SU-DHL-6 (cell line): ENCODE results near the gene ST3GAL4.
"Not testable (repeated sequence)": the region's sequence is repeated elsewhere in the genome, so short reads cannot be mapped to it uniquely, and the experiment has no call there.

Experiments used
- H2AFZ ChIP-seq: fragments of 200-600 bp; sonication (generic); 2 replicates; pipeline ENCODE4 v1.6.1; 2014; ENCODE audit warnings: low read depth, mild to moderate bottlenecking, moderate library complexity, mixed read lengths, antibody characterized with exemption, low read length; ENCODE audit not compliant: severe bottlenecking
- H3F3A ChIP-seq: fragments of 200-600 bp; shearing (Covaris generic); 2 replicates; pipeline ENCODE4 v1.6.0; 2016; ENCODE audit warnings: antibody characterized with exemption, mild to moderate bottlenecking; ENCODE audit not compliant: insufficient read depth
- H3K27ac ChIP-seq: fragments of 200-600 bp; sonication (generic); 2 replicates; pipeline ENCODE4 v1.5.1; 2016; ENCODE audit warnings: low read depth, mild to moderate bottlenecking, low read length, moderate library complexity, mixed read lengths
- H3K27me3 ChIP-seq: fragments of 200-600 bp; sonication (generic), shearing (Covaris generic); 2 replicates; pipeline ENCODE4 v1.6.0; 2014; ENCODE audit warnings: mild to moderate bottlenecking, low read length
- H3K36me3 ChIP-seq: fragments of 200-600 bp; sonication (generic); 2 replicates; pipeline ENCODE4 v1.6.1; 2014; ENCODE audit warnings: mild to moderate bottlenecking, low read length, mixed read lengths
- H3K4me2 ChIP-seq: fragments of 300-600, 200-600 bp; shearing (Covaris generic), sonication (generic); 2 replicates; pipeline ENCODE4 v1.6.0; 2014; ENCODE audit warnings: low read length, low read depth, mild to moderate bottlenecking; ENCODE audit not compliant: poor library complexity, severe bottlenecking
- H3K4me3 ChIP-seq: fragments of 200-600 bp; sonication (generic); 2 replicates; pipeline ENCODE4 v1.5.1; 2014; ENCODE audit warnings: antibody characterized with exemption, low read length, mild to moderate bottlenecking, mixed read lengths; ENCODE audit not compliant: insufficient read depth, poor library complexity, severe bottlenecking
- H3K79me2 ChIP-seq: fragments of 200-600 bp; sonication (generic); 2 replicates; pipeline ENCODE4 v1.6.1; 2014; ENCODE audit warnings: mild to moderate bottlenecking, low read length, moderate library complexity; ENCODE audit not compliant: insufficient read depth
- H3K9ac ChIP-seq: fragments of 200-600 bp; sonication (generic); 2 replicates; pipeline ENCODE4 v1.7.0; 2014; ENCODE audit warnings: mild to moderate bottlenecking, low read length
- H3K9me2 ChIP-seq: fragments of 200-600 bp; sonication (generic); replicated peaks from 2 replicates; pipeline ENCODE4 v1.6.1; 2014; ENCODE audit warnings: low read length; ENCODE audit not compliant: insufficient read depth
- H3K9me3 ChIP-seq: fragments of 200-600 bp; sonication (generic); 2 replicates; pipeline ENCODE4 v1.6.1; 2014; ENCODE audit warnings: low read length, mixed read lengths; ENCODE audit not compliant: insufficient read depth
- H4K20me1 ChIP-seq: fragments of 200-600 bp; sonication (generic); 2 replicates; pipeline ENCODE4 v1.6.1; 2014; ENCODE audit warnings: low read depth, mild to moderate bottlenecking, antibody characterized with exemption, low read length, moderate library complexity, mixed read lengths
- CTCF ChIP-seq: fragments of 200-600 bp; sonication (generic); IDR thresholded peaks from one replicate; pipeline ENCODE4 v1.5.1; 2017; ENCODE audit warnings: antibody characterized with exemption, mild to moderate bottlenecking, low read length, moderate library complexity; ENCODE audit not compliant: insufficient read depth, poor library complexity, severe bottlenecking
- EZH2phosphoT487 ChIP-seq: fragments of 200-600 bp; sonication (generic), shearing (Covaris generic); conservative IDR thresholded peaks from 2 replicates; pipeline ENCODE4 v1.6.1; 2018; ENCODE audit warnings: mild to moderate bottlenecking, antibody characterized with exemption, low read length, moderate library complexity, mixed read lengths

Gene ST3GAL4

GRCh38 chr11:126366064-126366822 lies 10.8 kb downstream of the ST3GAL4 start:
- no peaks in the 10 kb centered on the region for H3K27me3 ChIP-seq
- H3K4me2 ChIP-seq, result no peak overlapping the region
- no peak overlapping the region for H3K9ac ChIP-seq
- no peaks in the 10 kb centered on the region for H3K9me2 ChIP-seq
- H3K79me2 ChIP-seq, result no peaks in the 10 kb centered on the region
- no peak overlapping the region for H2AFZ ChIP-seq
- no peak overlapping the region for H3K4me3 ChIP-seq
- TF ChIP-seq EZH2phosphoT487, result no peak
- TF ChIP-seq CTCF, result no peak
- H3K36me3 ChIP-seq, result no peaks in the 10 kb centered on the region
- no peaks in the 10 kb centered on the region for H4K20me1 ChIP-seq
- no peaks in the 10 kb centered on the region for H3F3A ChIP-seq
- H3K9me3 ChIP-seq, result no peaks in the 10 kb centered on the region
- H3K27ac ChIP-seq, result no peak overlapping the region

GRCh38 chr11:126366823-126367654 lies 11.6 kb downstream of the ST3GAL4 start:
- H3F3A ChIP-seq, H3K27ac ChIP-seq, H3K36me3 ChIP-seq, H3K79me2 ChIP-seq, H3K4me2 ChIP-seq, H3K9me2 ChIP-seq, H4K20me1 ChIP-seq, H3K9me3 ChIP-seq, H2AFZ ChIP-seq, H3K27me3 ChIP-seq, H3K4me3 ChIP-seq, H3K9ac ChIP-seq: not testable (repeated sequence)

- H3F3A ChIP-seq, H4K20me1 ChIP-seq, H3K27me3 ChIP-seq, H3K36me3 ChIP-seq, H3K27ac ChIP-seq, H3K9me3 ChIP-seq, H3K9me2 ChIP-seq, H3K9ac ChIP-seq, H3K4me3 ChIP-seq, H3K79me2 ChIP-seq, H3K4me2 ChIP-seq, H2AFZ ChIP-seq: not testable (repeated sequence)
Measured at GRCh38 chr11:126367806-126368205, 12.3 kb downstream of the ST3GAL4 start.

- H3K9me3 ChIP-seq, H3K79me2 ChIP-seq, H3K36me3 ChIP-seq, H2AFZ ChIP-seq, H3K27ac ChIP-seq, H4K20me1 ChIP-seq, H3K27me3 ChIP-seq, H3K4me3 ChIP-seq, H3F3A ChIP-seq, H3K9ac ChIP-seq, H3K4me2 ChIP-seq, H3K9me2 ChIP-seq: not testable (repeated sequence)
Measured at GRCh38 chr11:126368336-126369119, 13.0 kb downstream of the ST3GAL4 start.
